Stimulated activated CD8-positive, alpha-beta memory T cell treated with anti-CD3 and anti-CD28 coated beads, Interleukin-7, amount 100 ng/mL, for 1 hour (primary cell): ENCODE results near the gene TMEM217.

ENCODE experiments used
- DNase-seq, 2 donors: peaks; one replicate each; pipeline ENCODE4 v3.0.0-alpha.2; 2020; ENCODE audit warnings: low read depth in 2 of 2

Gene TMEM217

DNA sequence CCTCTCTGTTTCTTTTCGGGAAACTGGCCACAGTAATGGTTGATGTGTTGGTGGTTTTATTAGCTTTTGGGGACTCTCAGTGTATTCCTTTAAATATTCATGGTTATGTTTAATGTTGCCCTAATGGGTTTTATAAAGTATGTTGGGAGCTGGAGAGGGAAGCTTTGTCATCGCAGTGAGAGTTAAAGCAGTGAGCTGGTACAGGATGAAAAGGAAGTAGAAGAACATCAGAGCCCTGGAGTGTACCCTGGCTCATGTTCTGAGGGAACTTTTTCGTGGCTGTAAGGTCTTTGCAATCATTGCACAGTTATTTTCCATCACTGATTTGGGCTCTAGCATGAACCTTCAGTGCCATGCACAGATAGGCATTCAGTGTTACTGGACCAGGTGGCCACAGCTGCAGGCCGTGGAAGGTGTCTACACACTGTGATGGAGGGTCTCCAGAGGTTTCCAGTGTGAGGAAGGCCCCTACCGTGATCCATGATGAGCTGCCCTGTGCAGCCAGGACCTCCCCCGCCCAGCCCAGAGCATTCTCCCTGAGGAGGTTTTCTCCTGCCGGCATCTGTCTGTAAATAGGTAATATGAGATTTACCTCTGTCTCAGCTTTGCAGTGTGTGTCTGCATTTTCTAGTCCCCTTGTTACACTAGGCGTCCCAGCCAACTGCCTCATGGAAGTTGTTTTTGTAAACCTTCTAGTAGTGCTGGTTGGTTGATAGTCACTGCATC, 22.4 kb upstream of the TMEM217 start:
- no peak for DNase-seq

DNA sequence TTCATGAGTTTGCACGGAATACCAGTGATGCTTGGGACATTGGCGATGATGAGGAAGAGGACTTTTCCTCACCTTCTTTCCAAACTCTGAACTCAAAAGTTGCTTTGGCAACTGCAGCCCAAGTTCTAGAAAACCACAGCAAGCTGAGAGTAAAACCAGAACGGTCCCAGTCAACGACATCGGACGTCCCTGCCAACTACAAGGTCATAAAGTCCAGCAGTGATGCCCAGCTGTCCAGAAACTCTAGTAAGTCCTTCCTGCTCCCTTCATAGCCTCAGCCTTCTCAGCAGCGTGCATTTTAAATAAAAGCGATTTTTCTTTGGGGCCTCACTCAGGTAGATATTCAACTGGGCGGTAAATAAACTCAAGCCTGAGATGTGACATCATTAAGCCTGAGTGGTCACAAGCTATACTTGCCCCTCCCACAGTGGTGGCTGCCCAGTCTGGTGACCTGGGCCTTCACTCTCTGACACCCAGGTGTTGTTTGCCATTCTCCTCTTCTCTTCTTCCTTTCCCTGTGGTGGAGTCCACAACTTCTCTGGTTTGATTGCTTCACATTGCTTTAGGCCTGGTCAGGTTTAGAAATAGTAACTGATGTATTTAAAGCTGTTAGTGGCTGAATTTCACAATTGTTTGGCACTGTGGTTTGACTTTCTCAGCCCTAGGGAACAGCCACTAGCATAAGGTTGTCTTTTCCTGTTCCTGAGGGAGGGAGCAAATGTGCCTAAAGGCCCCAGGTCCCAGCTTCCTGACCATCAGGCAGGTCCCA, 21.6 kb upstream of the TMEM217 start:
- no peak for DNase-seq

DNA sequence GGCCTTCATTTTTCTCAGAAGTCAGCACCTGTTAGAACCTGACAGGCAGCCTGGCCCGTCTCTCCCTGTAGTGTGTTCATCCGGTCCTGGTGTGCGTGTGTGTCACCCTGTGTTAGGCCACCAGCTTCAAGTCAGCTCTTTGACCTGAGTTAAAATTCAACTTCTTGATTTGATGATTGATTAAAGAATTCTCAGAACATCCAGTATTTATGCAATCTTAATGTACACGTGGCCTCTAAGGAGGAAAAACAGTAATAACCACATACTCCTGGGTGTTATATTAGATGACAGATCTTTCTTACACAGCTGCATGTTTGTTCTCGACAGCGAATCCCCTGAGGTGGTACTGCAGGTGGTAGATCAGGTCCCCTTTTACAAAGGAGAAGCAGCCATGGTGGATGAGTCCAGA, 19.1 kb upstream of the TMEM217 start:
- no peak for DNase-seq

GRCh38 chr6:37275350-37275749, 17.4 kb upstream of the TMEM217 start:
- DNase-seq = no peak

DNA sequence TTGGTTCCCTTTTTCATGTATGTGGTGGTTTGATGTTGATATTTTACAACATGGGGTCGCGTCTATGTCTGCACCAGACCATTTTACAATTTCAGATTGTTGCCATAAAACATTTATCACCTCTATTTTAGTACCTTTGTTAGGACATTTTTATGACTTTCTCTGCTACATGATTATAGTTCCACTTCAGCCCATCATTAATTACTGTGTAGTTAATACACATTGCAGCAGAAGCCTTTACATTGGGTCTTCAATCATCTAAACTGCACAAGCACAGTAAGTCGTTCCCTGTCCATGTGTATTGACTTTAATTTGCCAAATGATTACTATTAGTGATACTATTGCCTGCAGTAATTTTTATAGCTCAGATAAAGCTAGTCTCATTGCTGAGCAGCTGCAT, 15.7 kb upstream of the TMEM217 start:
- no peak for DNase-seq

- DNase-seq = no peak
Observed at GRCh38 chr6:37272834-37273566, 15.1 kb upstream of the TMEM217 start.

- no peak for DNase-seq
Observed at GRCh38 chr6:37269105-37269504, 11.2 kb upstream of the TMEM217 start.

DNA sequence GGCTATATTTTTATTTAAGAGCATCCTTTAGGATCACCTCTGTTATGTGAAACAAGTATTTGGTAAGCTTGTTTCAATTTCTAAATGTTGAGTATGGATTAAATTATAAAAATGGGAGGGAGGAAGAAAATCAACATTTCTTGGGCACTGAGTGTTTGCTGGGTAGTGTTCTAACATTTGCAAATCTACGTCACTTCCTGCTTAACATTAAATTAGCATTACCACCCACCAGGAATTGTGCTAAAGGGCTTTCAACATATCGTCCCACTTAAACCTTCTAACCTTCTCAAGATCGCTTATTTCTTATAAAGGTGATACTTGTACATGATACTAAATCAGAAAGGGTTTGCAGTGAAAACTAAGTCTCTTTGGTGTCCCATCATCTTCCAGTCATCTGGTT, 7.9 kb upstream of the TMEM217 start:
- DNase-seq = no peak

- no peak for DNase-seq
Observed at GRCh38 chr6:37265001-37265400, 7.1 kb upstream of the TMEM217 start.

GRCh38 chr6:37262446-37263026, 4.6 kb upstream of the TMEM217 start:
- DNase-seq = no peak

GRCh38 chr6:37261198-37261597, 3.3 kb upstream of the TMEM217 start:
- DNase-seq = no peak

GRCh38 chr6:37260444-37260843, 2.5 kb upstream of the TMEM217 start:
- no peak for DNase-seq

- DNase-seq = no peak
Observed at GRCh38 chr6:37260040-37260439, 2.1 kb upstream of the TMEM217 start.

- DNase-seq = no peak
Observed at GRCh38 chr6:37259191-37259590, 1.2 kb upstream of the TMEM217 start.

DNA sequence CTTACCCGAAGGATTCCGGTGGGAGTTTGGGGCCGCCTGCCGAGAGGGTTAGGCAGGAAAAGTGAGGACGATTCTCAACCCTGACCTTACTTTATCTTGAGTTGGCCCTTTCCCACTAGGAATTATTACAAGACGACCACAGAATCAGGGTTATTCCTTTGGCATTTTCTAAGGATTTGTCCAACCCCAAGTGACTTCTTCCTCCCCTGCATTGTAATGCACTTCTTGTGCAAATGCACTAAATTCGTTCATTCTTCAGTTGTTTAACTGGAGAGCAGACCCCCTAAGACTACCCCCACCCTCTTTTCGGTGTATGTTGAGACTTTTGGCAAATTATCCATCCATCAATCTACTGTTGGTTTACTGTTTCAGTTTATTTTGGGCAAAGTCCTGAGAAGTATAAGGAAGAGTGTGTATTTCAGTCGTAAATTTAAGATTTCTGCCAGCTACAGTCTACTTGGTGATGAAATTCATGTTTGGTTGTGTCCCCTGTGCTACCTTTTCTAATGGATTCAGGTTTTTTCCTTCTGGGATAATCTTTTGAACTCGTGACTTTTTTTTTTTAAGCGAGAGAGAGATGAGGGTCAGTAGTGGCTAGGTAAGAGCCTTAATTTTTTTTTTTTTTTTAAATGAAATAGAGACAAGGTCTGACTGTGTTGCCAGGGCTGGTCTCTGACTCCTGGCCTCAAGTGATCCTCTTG, 611 bp upstream of the TMEM217 start:
- no peak for DNase-seq

GRCh38 chr6:37257320-37257633, 667 bp downstream of the TMEM217 start:
- no peak for DNase-seq

- no peak for DNase-seq
Observed at GRCh38 chr6:37256692-37257319, 1.1 kb downstream of the TMEM217 start.

GRCh38 chr6:37254881-37255280, 3.1 kb downstream of the TMEM217 start:
- no peak for DNase-seq

DNA sequence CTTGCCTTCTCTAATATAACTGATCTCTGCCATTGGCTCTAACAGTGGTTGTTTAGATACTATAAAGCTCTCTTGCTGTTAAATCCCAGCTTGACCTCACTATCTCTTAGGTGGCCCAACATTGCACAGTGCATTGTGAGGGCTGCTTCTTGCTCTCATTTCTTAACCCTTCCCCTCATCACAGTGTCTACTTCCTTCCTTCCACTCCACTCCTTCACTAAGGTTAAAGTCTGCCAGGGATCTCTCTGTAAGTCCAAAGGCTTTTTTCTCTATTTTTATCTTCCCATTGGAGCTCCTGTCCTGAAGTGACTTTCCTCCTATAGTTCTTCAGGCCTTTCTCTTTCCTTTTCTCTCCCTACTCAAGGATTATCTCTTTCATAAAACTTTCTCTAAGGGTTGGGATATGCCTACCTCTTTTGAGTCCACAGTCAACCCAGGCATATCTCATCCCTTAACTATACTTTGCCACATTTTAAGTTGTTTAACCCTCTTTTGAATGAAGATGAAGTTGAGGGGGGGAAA, 4.4 kb downstream of the TMEM217 start:
- DNase-seq = no peak

DNA sequence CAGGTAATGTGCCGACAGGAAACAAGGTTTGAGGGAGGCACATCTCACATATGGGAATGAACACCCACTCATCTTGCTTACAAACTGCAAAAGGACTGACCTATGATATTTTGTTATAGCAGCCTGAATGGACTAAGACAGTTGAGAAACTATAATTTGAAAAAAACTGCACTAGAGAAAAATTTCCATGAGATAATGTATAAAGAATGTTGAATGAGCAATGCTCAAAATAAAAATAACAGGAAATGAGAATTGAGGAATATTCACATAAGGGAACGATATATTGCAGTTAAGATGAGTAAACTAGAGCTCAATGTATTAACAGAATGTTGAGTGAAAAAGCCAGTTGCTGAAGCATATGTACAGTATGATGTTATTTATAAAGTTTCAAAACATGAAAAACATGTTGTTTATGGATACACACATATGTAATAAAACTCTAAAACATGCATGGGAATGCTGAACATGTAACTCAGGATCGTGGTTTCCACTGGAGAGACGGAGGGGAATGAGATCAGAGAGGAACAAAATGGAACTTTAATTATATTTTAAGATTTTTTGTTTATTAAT, 6.6 kb downstream of the TMEM217 start:
- DNase-seq = no peak
